Vagina (tissue), 2 donors: ENCODE data around the gene SORCS1. TPM values are rescaled to one million over a fixed set of nuclear protein-coding genes. Genes with fewer than 3 reads are reported as not detected.

ENCODE experiments used
- DNase-seq, 2 donors: peaks; one replicate each; pipeline ENCODE4 v3.0.0-alpha.2; 2017; ENCODE audit errors: extremely low spot score in 2 of 2
- H3K27ac ChIP-seq: fragments of 200-600 bp; sonication (generic); one replicate; pipeline ENCODE4 v1.5.1; 2019
- H3K27me3 ChIP-seq: fragments of 200-600 bp; sonication (generic); one replicate; pipeline ENCODE4 v1.5.1; 2019
- H3K36me3 ChIP-seq, 2 donors: fragments of 200-600 bp; sonication (generic); one replicate each; pipeline ENCODE4 v1.5.1; 2017 to 2019
- H3K4me1 ChIP-seq: fragments of 200-600 bp; sonication (generic); one replicate; pipeline ENCODE4 v1.5.1; 2019
- H3K4me3 ChIP-seq, 2 donors: fragments of 200-600 bp; sonication (generic); 1 replicate in 1 of 2; 2 replicates in 1 of 2; pipeline ENCODE4 v1.5.1; 2016 to 2019
- H3K9me3 ChIP-seq: fragments of 200-600 bp; sonication (generic); one replicate; pipeline ENCODE4 v1.5.1; 2019
- CTCF ChIP-seq, 3 experiments: fragments of 450-650 bp in 2 of 3; fragments of 200-600 bp in 1 of 3; sonication (generic) in 1 of 3; IDR thresholded peaks; one replicate each; pipeline ENCODE4 v1.5.1; 2017 to 2019; ENCODE audit warnings: antibody characterized with exemption in 3 of 3, mild to moderate bottlenecking in 2 of 3, moderate library complexity in 2 of 3
- POLR2A ChIP-seq, 2 donors: fragments of 450-650 bp; IDR thresholded peaks; one replicate each; pipeline ENCODE4 v1.6.1; 2017; ENCODE audit warnings: antibody characterized with exemption in 2 of 2, mild to moderate bottlenecking in 2 of 2, moderate library complexity in 2 of 2
- POLR2AphosphoS5 ChIP-seq, 2 donors: sonication (generic); formaldehyde crosslinking; IDR thresholded peaks; one replicate each; pipeline ENCODE4 v1.9.0; 2017; ENCODE audit warnings: antibody characterized with exemption in 2 of 2, mild to moderate bottlenecking in 2 of 2, low read depth in 1 of 2; ENCODE audit not compliant: insufficient read depth in 1 of 2
- intact Hi-C: fragments of 100-400 bp; cut with DNase I; formaldehyde crosslinking; loops from one replicate; pipeline ENCODE4 v1.15.1; 2023
- total RNA-seq: library from RNA; depleted of rRNA; stranded (reverse); fragments of >200 nt; gene quantifications from one replicate; pipeline ENCODE4 v1.2.3, GENCODE V29; 2016

Gene SORCS1
- total RNA-seq, 1 donor from 2014 or later = 5.9 TPM

- H3K9me3 ChIP-seq = no peaks in the 10 kb centered on the region
- no peaks in the 10 kb centered on the region for H3K27me3 ChIP-seq
- intact Hi-C loops = no loop called here
- TF ChIP-seq POLR2AphosphoS5 (IDR thresholded peaks at IDR 0.05; ENCODE audit: insufficient read depth in 1 of 2, low read depth in 1 of 2) (no peak), CTCF (IDR thresholded peaks at IDR 0.05) (no peak), POLR2A (IDR thresholded peaks at IDR 0.05) (no peak)
- no peak overlapping the region for H3K4me3 ChIP-seq
- H3K36me3 ChIP-seq = no peaks in the 10 kb centered on the region
- no peaks in the 10 kb centered on the region for H3K4me1 ChIP-seq
- H3K27ac ChIP-seq = no peak overlapping the region
- no peak for DNase-seq
Measured at GRCh38 chr10:107037192-107038122, 127.0 kb downstream of the SORCS1 start.

- Histone ChIP-seq H3K27ac (no peak overlapping the region), H3K27me3 (no peaks in the 10 kb centered on the region), H3K4me1 (no peaks in the 10 kb centered on the region), H3K36me3 (no peaks in the 10 kb centered on the region), H3K9me3 (no peaks in the 10 kb centered on the region), H3K4me3 (no peak overlapping the region)
- DNase-seq = no peak
- intact Hi-C loops = no loop called here
- TF ChIP-seq POLR2AphosphoS5 (IDR thresholded peaks at IDR 0.05; ENCODE audit: insufficient read depth in 1 of 2, low read depth in 1 of 2) (no peak), POLR2A (IDR thresholded peaks at IDR 0.05) (no peak), CTCF (IDR thresholded peaks at IDR 0.05) (no peak)
Measured at GRCh38 chr10:107033799-107034422, 130.6 kb downstream of the SORCS1 start.

- intact Hi-C loops = no loop called here
- no peak overlapping the region for H3K27ac ChIP-seq
Measured at GRCh38 chr10:107032700-107033401, 131.7 kb downstream of the SORCS1 start.

GRCh38 chr10:107031931-107032699 is 132.4 kb downstream of the SORCS1 start:
- Histone ChIP-seq H3K27ac (no peak overlapping the region), H3K9me3 (no peaks in the 10 kb centered on the region), H3K4me3 (no peak overlapping the region), H3K27me3 (no peaks in the 10 kb centered on the region), H3K4me1 (no peaks in the 10 kb centered on the region), H3K36me3 (no peaks in the 10 kb centered on the region)
- intact Hi-C loops = no loop called here
- no peak for DNase-seq
- no peak for TF ChIP-seq POLR2AphosphoS5 (IDR thresholded peaks at IDR 0.05; ENCODE audit: insufficient read depth in 1 of 2, low read depth in 1 of 2)
- TF ChIP-seq POLR2A (IDR thresholded peaks at IDR 0.05) = no peak
- no peak for TF ChIP-seq CTCF (IDR thresholded peaks at IDR 0.05)

More at GRCh38 chr10:107032700-107033401, 131.7 kb downstream of the SORCS1 start:
- no peak for DNase-seq
- no peak overlapping the region for H3K4me3 ChIP-seq
- H3K4me1 ChIP-seq = no peaks in the 10 kb centered on the region
- H3K27me3 ChIP-seq = no peaks in the 10 kb centered on the region
- no peaks in the 10 kb centered on the region for H3K36me3 ChIP-seq
- H3K9me3 ChIP-seq = no peaks in the 10 kb centered on the region
- TF ChIP-seq POLR2AphosphoS5 (IDR thresholded peaks at IDR 0.05; ENCODE audit: insufficient read depth in 1 of 2, low read depth in 1 of 2) (no peak), CTCF (IDR thresholded peaks at IDR 0.05) (no peak), POLR2A (IDR thresholded peaks at IDR 0.05) (no peak)
